GM19455 (cell line): Measurements from ENCODE around the gene EMX2.

Source experiments
- ATAC-seq: cut with Tn5 transposase; IDR thresholded peaks from one replicate; pipeline ENCODE4 v1.9.1; 2021; ENCODE audit not compliant: unreplicated experiment

Gene EMX2

DNA sequence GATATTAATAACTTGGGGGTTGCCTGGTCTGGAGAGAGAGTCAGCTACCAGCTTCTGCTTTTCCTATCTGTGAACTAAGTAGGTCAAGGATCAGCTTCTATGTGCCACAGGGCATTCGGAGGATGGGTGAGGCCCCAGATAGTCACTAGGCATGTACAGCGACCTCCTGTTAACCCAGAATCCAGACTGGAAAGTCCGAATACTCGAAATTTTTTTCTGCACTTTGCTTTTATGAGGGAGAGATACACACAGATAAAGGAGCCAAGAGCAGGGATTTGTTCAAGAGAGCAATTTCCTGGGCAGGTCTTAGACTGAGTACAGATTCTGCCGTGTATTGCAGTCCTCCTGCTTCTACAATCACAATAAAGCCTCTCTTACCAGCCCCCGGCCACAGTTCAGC lies 54.2 kb downstream of the EMX2 start:
- ATAC-seq = no peak

DNA sequence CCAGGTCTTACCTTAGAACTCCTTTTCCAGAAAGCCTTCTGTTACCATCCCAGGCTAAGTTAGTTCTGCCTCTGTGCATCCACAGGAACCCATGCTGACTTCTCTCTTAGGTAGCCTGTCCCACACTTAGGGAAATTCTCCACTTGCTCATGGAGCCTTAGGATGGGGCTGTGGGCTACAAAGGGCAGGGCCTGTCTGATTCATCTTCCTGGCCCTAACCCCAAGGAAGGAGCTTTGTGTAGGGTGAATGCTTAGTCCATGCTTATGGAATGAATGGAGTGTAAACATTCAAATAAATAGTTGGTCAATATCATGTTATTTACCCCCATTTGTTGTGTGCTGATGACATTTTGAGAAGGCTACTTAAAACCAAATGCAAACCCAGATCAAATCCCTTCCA lies 54.7 kb downstream of the EMX2 start:
- ATAC-seq = no peak
